Spleen (tissue), 7 donors: ENCODE measurements around the gene BNC1.

Source experiments
- POLR2A ChIP-seq, 3 donors: fragments of 450-650 bp; IDR thresholded peaks; one replicate each; pipeline ENCODE4 v1.5.1; 2017; ENCODE audit warnings: antibody characterized with exemption in 3 of 3, mild to moderate bottlenecking in 1 of 3
- POLR2AphosphoS5 ChIP-seq, 3 donors: sonication (generic); formaldehyde crosslinking; IDR thresholded peaks; one replicate each; pipeline ENCODE4 v1.5.1; 2017; ENCODE audit warnings: antibody characterized with exemption in 3 of 3
- TF ChIP-seq, protein P1 (sequence below), 11 experiments: fragments of 200-600 bp in 7 of 11; fragments of 450-650 bp in 4 of 11; sonication (generic) in 4 of 11; IDR thresholded peaks in 8 of 11; conservative IDR thresholded peaks in 3 of 11; 1 replicate in 7 of 11; 2 replicates in 4 of 11; pipeline versions ENCODE4 v1.4.0 to v1.8.0; 2016 to 2021; ENCODE audit warnings: antibody characterized with exemption in 11 of 11, inconsistent platforms in 4 of 11, mild to moderate bottlenecking in 1 of 11
- donor health status: DM: no; HTN: no; CAD: no; lungs with moderate emphysema.
- donor health status: DM: no; HTN: no; CAD: no.
- donor health status: DM: no; HTN: no; CAD: no.

DNA sequence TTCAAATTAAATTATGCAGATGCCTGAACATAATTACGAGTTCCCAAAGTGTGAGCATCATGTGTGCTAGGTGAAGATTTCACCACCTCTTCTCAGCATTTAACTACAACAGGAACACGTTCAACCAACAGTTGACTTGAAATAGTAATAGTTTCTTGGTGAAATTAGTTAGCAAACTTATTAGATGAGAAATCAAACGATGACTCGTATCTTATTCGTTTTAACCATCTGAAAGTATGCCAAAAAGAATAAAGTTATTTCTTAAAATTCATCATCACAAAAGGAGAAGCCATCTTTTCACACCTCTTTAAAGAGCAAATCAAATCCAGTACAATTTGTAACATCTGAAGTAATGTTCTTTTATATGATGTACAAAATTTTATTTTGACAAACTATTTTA lies 2.3 kb downstream of the BNC1 start:
- TF ChIP-seq, protein P1, sequence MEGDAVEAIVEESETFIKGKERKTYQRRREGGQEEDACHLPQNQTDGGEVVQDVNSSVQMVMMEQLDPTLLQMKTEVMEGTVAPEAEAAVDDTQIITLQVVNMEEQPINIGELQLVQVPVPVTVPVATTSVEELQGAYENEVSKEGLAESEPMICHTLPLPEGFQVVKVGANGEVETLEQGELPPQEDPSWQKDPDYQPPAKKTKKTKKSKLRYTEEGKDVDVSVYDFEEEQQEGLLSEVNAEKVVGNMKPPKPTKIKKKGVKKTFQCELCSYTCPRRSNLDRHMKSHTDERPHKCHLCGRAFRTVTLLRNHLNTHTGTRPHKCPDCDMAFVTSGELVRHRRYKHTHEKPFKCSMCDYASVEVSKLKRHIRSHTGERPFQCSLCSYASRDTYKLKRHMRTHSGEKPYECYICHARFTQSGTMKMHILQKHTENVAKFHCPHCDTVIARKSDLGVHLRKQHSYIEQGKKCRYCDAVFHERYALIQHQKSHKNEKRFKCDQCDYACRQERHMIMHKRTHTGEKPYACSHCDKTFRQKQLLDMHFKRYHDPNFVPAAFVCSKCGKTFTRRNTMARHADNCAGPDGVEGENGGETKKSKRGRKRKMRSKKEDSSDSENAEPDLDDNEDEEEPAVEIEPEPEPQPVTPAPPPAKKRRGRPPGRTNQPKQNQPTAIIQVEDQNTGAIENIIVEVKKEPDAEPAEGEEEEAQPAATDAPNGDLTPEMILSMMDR (IDR thresholded peaks at IDR 0.05 in 8 of 11, conservative IDR thresholded peaks at IDR 0.05 in 3 of 11), result no peak
- no peak for TF ChIP-seq POLR2A (IDR thresholded peaks at IDR 0.05)
- TF ChIP-seq POLR2AphosphoS5 (IDR thresholded peaks at IDR 0.05), result no peak
